Progenitor cell of endocrine pancreas (in vitro differentiated cells): ENCODE results near the gene BBIP1. TPM values are rescaled to one million over a fixed set of nuclear protein-coding genes. Genes with fewer than 3 reads are reported as not detected.
A peak's percentile ranks its signal among the peaks of the same experiment; 100 is the strongest.
"Not testable (repeated sequence)": the region's sequence is repeated elsewhere in the genome, so short reads cannot be mapped to it uniquely, and the experiment has no call there.

Experiments
- DNase-seq: peaks from one replicate; pipeline ENCODE4 v3.0.0; 2021; ENCODE audit warnings: low spot score; ENCODE audit not compliant: unreplicated experiment
- H3K27ac Mint-ChIP-seq: 2 replicates; pipeline ENCODE4 v1.8.0; 2021; ENCODE audit warnings: mild to moderate bottlenecking, moderate library complexity, mixed read lengths
- H3K27me3 Mint-ChIP-seq: 2 replicates; pipeline ENCODE4 v1.8.0; 2021; ENCODE audit warnings: mixed read lengths
- H3K36me3 Mint-ChIP-seq: 2 replicates; pipeline ENCODE4 v1.8.0; 2022; ENCODE audit warnings: mixed read lengths; ENCODE audit not compliant: insufficient read depth
- H3K4me1 Mint-ChIP-seq: 2 replicates; pipeline ENCODE4 v1.8.0; 2021; ENCODE audit warnings: low read depth, mixed read lengths
- H3K4me3 Mint-ChIP-seq: 2 replicates; pipeline ENCODE4 v1.8.0; 2021; ENCODE audit warnings: low read depth, mild to moderate bottlenecking, moderate library complexity, mixed read lengths
- H3K9me3 Mint-ChIP-seq: 2 replicates; pipeline ENCODE4 v1.8.0; 2021; ENCODE audit warnings: low read depth, mixed read lengths
- total RNA-seq: library from RNA; stranded (reverse); gene quantifications from 2 replicates; pipeline ENCODE4 v1.2.1, GENCODE V29; 2021
- TF ChIP-seq, protein P1 (sequence below): fragments of 200-600 bp; sonication (generic); IDR thresholded peaks from one replicate; pipeline ENCODE4 v1.5.0; 2021; ENCODE audit warnings: antibody characterized with exemption, mild to moderate bottlenecking; ENCODE audit not compliant: unreplicated experiment

The BBIP1 gene
- total RNA-seq, 1 donor from 2014 or later, result 26.8 TPM

GRCh38 chr10:110916554-110917346, 2.2 kb downstream of the BBIP1 start:
- TF ChIP-seq, protein P1, sequence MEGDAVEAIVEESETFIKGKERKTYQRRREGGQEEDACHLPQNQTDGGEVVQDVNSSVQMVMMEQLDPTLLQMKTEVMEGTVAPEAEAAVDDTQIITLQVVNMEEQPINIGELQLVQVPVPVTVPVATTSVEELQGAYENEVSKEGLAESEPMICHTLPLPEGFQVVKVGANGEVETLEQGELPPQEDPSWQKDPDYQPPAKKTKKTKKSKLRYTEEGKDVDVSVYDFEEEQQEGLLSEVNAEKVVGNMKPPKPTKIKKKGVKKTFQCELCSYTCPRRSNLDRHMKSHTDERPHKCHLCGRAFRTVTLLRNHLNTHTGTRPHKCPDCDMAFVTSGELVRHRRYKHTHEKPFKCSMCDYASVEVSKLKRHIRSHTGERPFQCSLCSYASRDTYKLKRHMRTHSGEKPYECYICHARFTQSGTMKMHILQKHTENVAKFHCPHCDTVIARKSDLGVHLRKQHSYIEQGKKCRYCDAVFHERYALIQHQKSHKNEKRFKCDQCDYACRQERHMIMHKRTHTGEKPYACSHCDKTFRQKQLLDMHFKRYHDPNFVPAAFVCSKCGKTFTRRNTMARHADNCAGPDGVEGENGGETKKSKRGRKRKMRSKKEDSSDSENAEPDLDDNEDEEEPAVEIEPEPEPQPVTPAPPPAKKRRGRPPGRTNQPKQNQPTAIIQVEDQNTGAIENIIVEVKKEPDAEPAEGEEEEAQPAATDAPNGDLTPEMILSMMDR, result no peak
- Mint-ChIP-seq H3K36me3 (peaks cover 1% of the 10 kb centered on the region), H3K4me3 (peak overlapping the region; percentile 52), H3K27me3 (no peaks in the 10 kb centered on the region), H3K27ac (no peak overlapping the region), H3K9me3 (no peaks in the 10 kb centered on the region), H3K4me1 (peaks cover 12% of the 10 kb centered on the region)
- no peak for DNase-seq

GRCh38 chr10:110915600-110915999, 3.4 kb downstream of the BBIP1 start:
- H3K36me3 Mint-ChIP-seq, H3K4me1 Mint-ChIP-seq, DNase-seq, H3K4me3 Mint-ChIP-seq, H3K27ac Mint-ChIP-seq, H3K27me3 Mint-ChIP-seq, H3K9me3 Mint-ChIP-seq: not testable (repeated sequence)

GRCh38 chr10:110915035-110915434, 3.9 kb downstream of the BBIP1 start:
- Mint-ChIP-seq H3K4me3 (no peak overlapping the region), H3K27ac (no peak overlapping the region), H3K36me3 (peaks cover 1% of the 10 kb centered on the region), H3K4me1 (peaks cover 8% of the 10 kb centered on the region), H3K27me3 (no peaks in the 10 kb centered on the region), H3K9me3 (no peaks in the 10 kb centered on the region)
- TF ChIP-seq, protein P1, result no peak
- DNase-seq, result no peak

DNA sequence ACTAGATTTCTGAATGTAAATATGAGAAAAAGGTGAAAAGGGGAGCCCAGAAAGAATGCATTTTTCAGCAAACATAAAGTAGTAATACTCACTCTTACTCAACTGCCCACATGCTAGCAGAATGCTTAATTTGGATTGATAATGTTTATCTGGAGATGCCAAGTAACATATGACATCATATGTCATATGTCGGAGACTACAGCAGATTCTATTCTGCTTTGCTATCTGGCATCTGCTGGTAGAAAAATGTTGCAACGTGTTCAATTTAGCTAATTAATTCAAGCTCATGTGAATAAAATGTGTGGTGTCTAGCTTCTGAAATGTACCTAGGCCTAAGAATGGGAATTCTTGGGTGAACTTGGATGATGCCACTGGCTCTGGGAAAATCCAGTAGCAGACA, 4.5 kb downstream of the BBIP1 start:
- peaks cover 1% of the 10 kb centered on the region for H3K36me3 Mint-ChIP-seq
- H3K27ac Mint-ChIP-seq, result no peak overlapping the region
- H3K4me3 Mint-ChIP-seq, result no peak overlapping the region
- peaks cover 8% of the 10 kb centered on the region for H3K4me1 Mint-ChIP-seq
- no peak for DNase-seq
- no peaks in the 10 kb centered on the region for H3K27me3 Mint-ChIP-seq
- TF ChIP-seq, protein P1, result no peak
- no peaks in the 10 kb centered on the region for H3K9me3 Mint-ChIP-seq

DNA sequence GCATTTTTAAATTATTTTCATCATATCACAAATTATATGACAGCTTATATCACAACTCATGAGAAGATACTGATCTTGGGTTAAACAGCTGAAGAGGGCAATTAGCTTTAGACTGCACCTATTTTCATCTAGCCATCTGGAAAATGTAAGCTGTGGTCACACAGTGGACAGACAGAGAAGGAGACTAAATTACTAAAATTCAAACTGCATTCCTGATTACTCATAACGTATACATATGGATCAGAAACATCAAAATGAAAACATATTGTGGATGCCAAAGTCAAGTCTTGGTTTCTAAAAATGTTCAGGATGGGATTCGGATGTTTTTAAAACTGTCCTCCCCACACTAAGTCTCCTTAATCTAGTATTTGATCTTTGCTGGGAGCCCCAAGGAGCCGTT, 6.6 kb downstream of the BBIP1 start:
- H3K4me1 Mint-ChIP-seq, result peaks cover 6% of the 10 kb centered on the region
- no peaks in the 10 kb centered on the region for H3K27me3 Mint-ChIP-seq
- DNase-seq, result no peak
- H3K36me3 Mint-ChIP-seq, result peaks cover 1% of the 10 kb centered on the region
- TF ChIP-seq, protein P1, result no peak
- H3K9me3 Mint-ChIP-seq, result no peaks in the 10 kb centered on the region
- no peak overlapping the region for H3K4me3 Mint-ChIP-seq
- no peak overlapping the region for H3K27ac Mint-ChIP-seq

- H3K27me3 Mint-ChIP-seq, result no peaks in the 10 kb centered on the region
- H3K27ac Mint-ChIP-seq, result no peak overlapping the region
- H3K36me3 Mint-ChIP-seq, result no peaks in the 10 kb centered on the region
- H3K9me3 Mint-ChIP-seq, result no peaks in the 10 kb centered on the region
- no peak overlapping the region for H3K4me3 Mint-ChIP-seq
- H3K4me1 Mint-ChIP-seq, result peaks cover 4% of the 10 kb centered on the region
- TF ChIP-seq, protein P1, result no peak
- DNase-seq, result no peak
Observed at GRCh38 chr10:110910138-110910537, 8.8 kb downstream of the BBIP1 start.
